DND-41 (cell line): ENCODE data around the gene POFUT2.

ENCODE experiments used
- CTCF ChIP-seq: IDR thresholded peaks from 2 replicates; pipeline ENCODE4 v1.5.1; 2012; ENCODE audit warnings: borderline replicate concordance, low read length, moderate library complexity, mild to moderate bottlenecking; ENCODE audit not compliant: poor library complexity, severe bottlenecking; ENCODE audit errors: extremely low read depth
- EZH2 ChIP-seq: IDR thresholded peaks from 3 replicates; pipeline ENCODE4 v1.6.1; 2012; ENCODE audit warnings: borderline replicate concordance, low read depth, mild to moderate bottlenecking, moderate library complexity, low read length, inconsistent platforms; ENCODE audit not compliant: severe bottlenecking

DNA sequence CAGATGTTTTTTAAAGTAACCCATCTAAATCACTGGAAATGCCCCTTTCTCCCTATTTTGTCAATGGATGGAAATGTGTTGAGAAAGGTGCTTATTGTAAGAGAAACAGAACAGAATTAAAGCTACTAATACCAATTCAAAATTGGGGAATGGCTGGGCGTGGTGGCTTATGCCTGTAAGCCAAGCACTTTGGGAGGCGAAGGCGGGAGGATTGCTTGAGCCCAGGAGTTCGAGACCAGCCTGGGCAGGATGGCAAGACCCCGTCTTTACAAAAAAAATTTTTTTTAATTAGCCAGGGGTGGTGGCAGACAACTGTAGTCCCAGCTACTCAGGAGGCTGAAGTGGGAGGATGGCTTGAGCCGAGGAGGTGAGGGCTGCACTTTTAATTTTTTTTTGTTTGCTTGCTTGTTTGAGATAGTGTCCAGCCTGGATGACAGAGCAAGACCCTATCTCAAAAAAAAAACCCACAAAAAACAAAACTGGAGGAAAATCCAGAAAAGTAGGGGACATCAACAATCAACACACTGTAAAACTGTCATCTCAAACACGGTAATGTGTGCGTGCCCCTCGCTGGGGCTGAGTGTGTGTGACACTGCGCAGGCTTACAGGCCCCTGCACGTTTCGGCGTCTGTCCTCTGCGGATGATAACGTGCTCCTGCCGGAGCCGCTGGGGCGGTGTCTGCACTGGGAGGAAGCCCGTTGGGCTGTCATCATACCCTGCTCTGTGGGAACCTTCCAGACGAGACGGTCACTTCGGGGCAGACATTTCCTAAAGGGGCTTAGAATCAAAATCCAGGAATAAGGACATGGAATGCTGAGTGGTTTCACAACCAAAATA, 11.6 kb upstream of the POFUT2 start:
- TF ChIP-seq EZH2: no peak
- TF ChIP-seq CTCF: no peak
